ENCODE measurements around the gene ARNT2.

Gene ARNT2

DNA sequence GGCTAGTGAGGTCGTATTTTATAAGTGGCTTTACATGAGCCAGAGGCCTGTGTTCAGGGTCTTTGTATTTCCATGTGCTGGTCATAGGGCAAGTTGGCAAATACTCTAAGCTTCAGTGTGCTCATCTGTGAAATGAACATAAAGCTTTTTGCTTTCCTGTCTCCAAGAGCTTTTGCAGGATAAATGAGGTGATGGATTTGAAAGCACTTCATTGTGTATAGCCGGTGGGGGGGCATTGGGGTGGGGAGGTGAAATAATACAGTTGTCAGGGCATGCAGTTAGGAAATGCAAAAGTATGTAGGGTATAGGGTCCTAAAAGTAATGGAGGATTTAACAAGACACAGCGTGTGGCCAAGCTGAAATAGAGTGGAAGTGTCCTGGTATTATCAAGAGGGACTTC, 67.7 kb downstream of the ARNT2 start:
- no peak overlapping the region for H2BK15ac ChIP-seq (ENCODE audit: low read length)
- no peak overlapping the region for H2AFZ ChIP-seq (ENCODE audit: low read length)
- H3K18ac ChIP-seq (ENCODE audit: low read length) = no peak overlapping the region
- no peak overlapping the region for H2BK5ac ChIP-seq (ENCODE audit: low read length)
- no peak overlapping the region for H3K4me3 ChIP-seq (ENCODE audit: low read length in 2 of 2)
- WGBS, 2 donors (ENCODE audit: extremely low coverage in 2 of 2, insufficient read length in 2 of 2, insufficient replicate concordance in 1 of 2) = no CpG with 5 or more reads among the region's 3 CpGs
- H3K23ac ChIP-seq (ENCODE audit: low read depth, low read length, poor library complexity) = no peak overlapping the region
- no peak overlapping the region for H2BK12ac ChIP-seq (ENCODE audit: low read length)
- DNase-seq (ENCODE audit: low spot score) = no peak
- no peak overlapping the region for H4K8ac ChIP-seq (ENCODE audit: low read depth, low read length)
- H4K91ac ChIP-seq (ENCODE audit: low read depth, low read length, poor library complexity) = no peak overlapping the region
- H3K4ac ChIP-seq (ENCODE audit: low read length) = no peak overlapping the region
- H2BK120ac ChIP-seq (ENCODE audit: low read depth, low read length) = no peak overlapping the region
- H3K27me3 ChIP-seq (ENCODE audit: control insufficient read depth in 3 of 3, insufficient read depth in 3 of 3, low read depth in 1 of 3, low read length in 3 of 3) = no peaks in the 10 kb centered on the region
- peaks cover 7 to 37% of the 10 kb centered on the region in 2 donors for H3K9me3 ChIP-seq (replicated peaks in 1 of 2; ENCODE audit: control insufficient read depth in 2 of 2, insufficient read depth in 1 of 2, low read depth in 1 of 2, low read length in 2 of 2)
- H3K4me2 ChIP-seq (ENCODE audit: insufficient read depth, low read length, poor library complexity, severe bottlenecking) = no peak overlapping the region
- H3K14ac ChIP-seq (ENCODE audit: low read length) = no peak overlapping the region
- H3K27ac ChIP-seq (replicated peaks; ENCODE audit: low read length) = no peak overlapping the region
- peaks cover 3 to 8% of the 10 kb centered on the region in 2 donors for H3K4me1 ChIP-seq (ENCODE audit: control insufficient read depth in 2 of 2, insufficient read depth in 1 of 2, low read depth in 1 of 2, low read length in 2 of 2)
- H2AK5ac ChIP-seq (ENCODE audit: low read depth, low read length) = no peak overlapping the region
- no peak overlapping the region for H3K9ac ChIP-seq (ENCODE audit: low read depth, low read length, poor library complexity)
- H3K79me1 ChIP-seq (ENCODE audit: low read depth, low read length) = no peaks in the 10 kb centered on the region
- H3K36me3 ChIP-seq (replicated peaks in 1 of 2; ENCODE audit: control insufficient read depth in 2 of 2, insufficient read depth in 2 of 2, low read length in 2 of 2) = peaks cover 17 to 91% of the 10 kb centered on the region in 2 donors

- H3K36me3 ChIP-seq (replicated peaks in 1 of 2; ENCODE audit: control insufficient read depth in 2 of 2, insufficient read depth in 2 of 2, low read length in 2 of 2) = peaks cover 24 to 96% of the 10 kb centered on the region in 2 donors
- no peak overlapping the region for H4K91ac ChIP-seq (ENCODE audit: low read depth, low read length, poor library complexity)
These were observed 69.4 kb downstream of the ARNT2 start for GRCh38 chr15:80473286-80474223.

DNA sequence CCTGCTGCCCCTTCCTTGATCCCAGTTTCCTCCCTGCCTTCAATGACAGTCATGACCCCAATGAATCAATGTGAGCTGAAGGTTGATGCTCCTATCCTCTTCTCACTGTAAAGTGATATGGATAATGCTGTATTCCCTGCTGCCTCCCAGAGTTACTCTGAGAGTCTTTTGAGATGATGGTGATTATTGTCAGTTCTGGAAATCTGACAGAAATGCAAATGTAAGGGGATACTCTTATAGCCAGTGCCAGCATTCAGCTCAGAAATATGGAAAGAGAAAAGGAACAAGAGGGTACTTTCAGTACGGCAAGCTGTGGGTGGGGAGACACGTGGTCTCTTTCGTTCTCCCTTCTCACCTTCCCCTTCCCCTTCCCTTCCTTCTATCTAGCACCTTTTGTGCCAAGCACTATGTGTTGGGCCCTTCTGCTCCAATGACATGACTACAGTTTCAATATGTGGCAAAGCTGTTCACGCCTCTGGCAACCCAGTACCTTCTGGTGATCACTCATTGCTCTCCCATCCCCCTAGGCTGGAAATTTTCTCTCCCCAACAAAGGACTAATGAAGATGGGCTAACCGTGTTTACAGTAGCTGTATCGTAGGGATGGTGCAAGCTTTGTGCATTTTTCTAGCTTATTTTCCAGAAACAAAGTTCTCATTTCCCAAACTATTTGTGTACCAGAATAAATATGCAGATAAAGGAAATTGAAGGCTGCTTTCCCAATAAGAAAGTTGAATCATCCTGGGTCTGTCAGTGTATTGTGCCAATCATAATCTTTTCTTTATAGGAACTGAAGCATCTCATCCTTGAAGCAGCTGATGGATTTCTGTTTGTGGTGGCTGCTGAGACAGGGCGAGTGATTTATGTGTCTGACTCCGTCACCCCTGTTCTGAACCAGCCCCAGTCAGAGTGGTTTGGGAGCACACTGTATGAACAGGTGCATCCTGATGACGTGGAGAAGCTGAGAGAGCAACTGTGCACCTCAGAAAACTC, 70.3 kb downstream of the ARNT2 start:
- peaks cover 24 to 98% of the 10 kb centered on the region in 2 donors for H3K36me3 ChIP-seq (replicated peaks in 1 of 2; ENCODE audit: control insufficient read depth in 2 of 2, insufficient read depth in 2 of 2, low read length in 2 of 2)
- no peak overlapping the region for H2AK5ac ChIP-seq (ENCODE audit: low read depth, low read length)
- H3K4me3 ChIP-seq (ENCODE audit: low read length in 2 of 2) = no peak overlapping the region
- no peak overlapping the region for H2AFZ ChIP-seq (ENCODE audit: low read length)
- no peak overlapping the region for H3K27ac ChIP-seq (replicated peaks; ENCODE audit: low read length)
- H3K27me3 ChIP-seq (ENCODE audit: control insufficient read depth in 3 of 3, insufficient read depth in 3 of 3, low read depth in 1 of 3, low read length in 3 of 3) = no peaks in the 10 kb centered on the region
- H4K91ac ChIP-seq (ENCODE audit: low read depth, low read length, poor library complexity) = no peak overlapping the region
- no peak for DNase-seq (ENCODE audit: low spot score)
- no peak overlapping the region for H3K14ac ChIP-seq (ENCODE audit: low read length)
- no peak overlapping the region for H3K23ac ChIP-seq (ENCODE audit: low read depth, low read length, poor library complexity)
- no peak overlapping the region for H4K8ac ChIP-seq (ENCODE audit: low read depth, low read length)
- no CpG with 5 or more reads among the region's 9 CpGs for WGBS, 2 donors (ENCODE audit: extremely low coverage in 2 of 2, insufficient read length in 2 of 2, insufficient replicate concordance in 1 of 2)
- no peak overlapping the region for H3K4me2 ChIP-seq (ENCODE audit: insufficient read depth, low read length, poor library complexity, severe bottlenecking)
- peaks cover 2 to 7% of the 10 kb centered on the region in 2 donors for H3K4me1 ChIP-seq (ENCODE audit: control insufficient read depth in 2 of 2, insufficient read depth in 1 of 2, low read depth in 1 of 2, low read length in 2 of 2)
- no peak overlapping the region for H3K18ac ChIP-seq (ENCODE audit: low read length)
- no peaks in the 10 kb centered on the region for H3K79me1 ChIP-seq (ENCODE audit: low read depth, low read length)
- no peak overlapping the region for H2BK15ac ChIP-seq (ENCODE audit: low read length)
- no peak overlapping the region for H3K4ac ChIP-seq (ENCODE audit: low read length)
- no peak overlapping the region for H2BK12ac ChIP-seq (ENCODE audit: low read length)
- no peak overlapping the region for H3K9ac ChIP-seq (ENCODE audit: low read depth, low read length, poor library complexity)
- peaks cover 8 to 43% of the 10 kb centered on the region in 2 donors for H3K9me3 ChIP-seq (replicated peaks in 1 of 2; ENCODE audit: control insufficient read depth in 2 of 2, insufficient read depth in 1 of 2, low read depth in 1 of 2, low read length in 2 of 2)
- no peak overlapping the region for H2BK120ac ChIP-seq (ENCODE audit: low read depth, low read length)
- H2BK5ac ChIP-seq (ENCODE audit: low read length) = no peak overlapping the region

More at GRCh38 chr15:80473286-80474223, 69.4 kb downstream of the ARNT2 start:
- Histone ChIP-seq H3K4me1 (ENCODE audit: control insufficient read depth in 2 of 2, insufficient read depth in 1 of 2, low read depth in 1 of 2, low read length in 2 of 2) (peaks cover 2 to 3% of the 10 kb centered on the region in 2 donors), H3K79me1 (ENCODE audit: low read depth, low read length) (no peaks in the 10 kb centered on the region), H3K9ac (ENCODE audit: low read depth, low read length, poor library complexity) (no peak overlapping the region), H3K9me3 (replicated peaks in 1 of 2; ENCODE audit: control insufficient read depth in 2 of 2, insufficient read depth in 1 of 2, low read depth in 1 of 2, low read length in 2 of 2) (peaks cover 8 to 43% of the 10 kb centered on the region in 2 donors), H2AK5ac (ENCODE audit: low read depth, low read length) (no peak overlapping the region), H2BK120ac (ENCODE audit: low read depth, low read length) (no peak overlapping the region), H3K4me2 (ENCODE audit: insufficient read depth, low read length, poor library complexity, severe bottlenecking) (no peak overlapping the region), H3K14ac (ENCODE audit: low read length) (no peak overlapping the region), H2BK5ac (ENCODE audit: low read length) (no peak overlapping the region), H3K23ac (ENCODE audit: low read depth, low read length, poor library complexity) (no peak overlapping the region), H3K18ac (ENCODE audit: low read length) (no peak overlapping the region), H3K27me3 (ENCODE audit: control insufficient read depth in 3 of 3, insufficient read depth in 3 of 3, low read depth in 1 of 3, low read length in 3 of 3) (no peaks in the 10 kb centered on the region), H3K4ac (ENCODE audit: low read length) (no peak overlapping the region), H3K4me3 (ENCODE audit: low read length in 2 of 2) (no peak overlapping the region), H3K27ac (replicated peaks; ENCODE audit: low read length) (no peak overlapping the region), H4K8ac (ENCODE audit: low read depth, low read length) (no peak overlapping the region), H2BK15ac (ENCODE audit: low read length) (no peak overlapping the region), H2BK12ac (ENCODE audit: low read length) (no peak overlapping the region), H2AFZ (ENCODE audit: low read length) (no peak overlapping the region)
- WGBS, 2 donors (ENCODE audit: extremely low coverage in 2 of 2, insufficient read length in 2 of 2, insufficient replicate concordance in 1 of 2) = no CpG with 5 or more reads among the region's 8 CpGs
- DNase-seq (ENCODE audit: low spot score) = no peak

Data from neuronal stem cell (in vitro differentiated cells).